HEK293 (cell line): ENCODE results near the gene TAF15.
A peak's percentile ranks its signal among the peaks of the same experiment; 100 is the strongest.

ENCODE experiments used
- ATF2 ChIP-seq: fragments of 450-650 bp; formaldehyde crosslinking; IDR thresholded peaks from 2 replicates; pipeline ENCODE4 v1.5.1; 2016; ENCODE audit warnings: missing biosample characterization, missing genetic modification characterization, low read depth
- RBAK ChIP-seq: fragments of 450-650 bp; formaldehyde crosslinking; IDR thresholded peaks from 2 replicates; pipeline ENCODE4 v1.5.1; 2016; ENCODE audit warnings: missing biosample characterization, missing genetic modification characterization
- SCRT1 ChIP-seq: fragments of 450-650 bp; formaldehyde crosslinking; IDR thresholded peaks from 2 replicates; pipeline ENCODE4 v1.5.1; 2016; ENCODE audit warnings: missing biosample characterization, missing genetic modification characterization, borderline replicate concordance
- SP3 ChIP-seq: fragments of 450-650 bp; formaldehyde crosslinking; IDR thresholded peaks from 2 replicates; pipeline ENCODE4 v1.5.1; 2016; ENCODE audit warnings: missing biosample characterization, missing genetic modification characterization
- YY2 ChIP-seq: fragments of 450-650 bp; formaldehyde crosslinking; IDR thresholded peaks from 2 replicates; pipeline ENCODE4 v1.5.1; 2016; ENCODE audit warnings: missing biosample characterization, missing genetic modification characterization
- ZBTB11 ChIP-seq: fragments of 450-650 bp; formaldehyde crosslinking; conservative IDR thresholded peaks from 2 replicates; pipeline ENCODE4 v1.5.1; 2016; ENCODE audit warnings: low read depth, missing biosample characterization, missing genetic modification characterization
- ZFP41 ChIP-seq: fragments of 450-650 bp; formaldehyde crosslinking; IDR thresholded peaks from 2 replicates; pipeline ENCODE4 v1.5.1; 2016; ENCODE audit warnings: missing biosample characterization, missing genetic modification characterization, borderline replicate concordance
- ZNF184 ChIP-seq: fragments of 450-650 bp; IDR thresholded peaks from 2 replicates; pipeline ENCODE4 v1.5.1; 2018; ENCODE audit warnings: missing biosample characterization, mild to moderate bottlenecking, missing genetic modification characterization
- ZNF221 ChIP-seq: fragments of 450-650 bp; formaldehyde crosslinking; IDR thresholded peaks from 2 replicates; pipeline ENCODE4 v1.5.1; 2017; ENCODE audit warnings: missing biosample characterization, missing genetic modification characterization, borderline replicate concordance
- ZNF292 ChIP-seq: fragments of 450-650 bp; formaldehyde crosslinking; IDR thresholded peaks from 2 replicates; pipeline ENCODE4 v1.5.1; 2016; ENCODE audit warnings: low read depth, missing biosample characterization, missing genetic modification characterization, borderline replicate concordance
- ZNF391 ChIP-seq: fragments of 450-650 bp; formaldehyde crosslinking; IDR thresholded peaks from 2 replicates; pipeline ENCODE4 v1.5.1; 2016; ENCODE audit warnings: low read depth, missing biosample characterization, missing genetic modification characterization, borderline replicate concordance
- ZNF426 ChIP-seq: fragments of 450-650 bp; formaldehyde crosslinking; IDR thresholded peaks from 2 replicates; pipeline ENCODE4 v1.5.1; 2017; ENCODE audit warnings: missing biosample characterization, missing genetic modification characterization, mild to moderate bottlenecking, inconsistent platforms, moderate library complexity
- ZNF514 ChIP-seq: fragments of 450-650 bp; formaldehyde crosslinking; IDR thresholded peaks from 2 replicates; pipeline ENCODE4 v1.5.1; 2016; ENCODE audit warnings: missing biosample characterization, missing genetic modification characterization
- ZNF548 ChIP-seq: fragments of 450-650 bp; formaldehyde crosslinking; IDR thresholded peaks from 2 replicates; pipeline ENCODE4 v1.5.1; 2016; ENCODE audit warnings: missing biosample characterization, missing genetic modification characterization
- ZNF555 ChIP-seq: fragments of 450-650 bp; formaldehyde crosslinking; conservative IDR thresholded peaks from 2 replicates; pipeline ENCODE4 v1.5.1; 2017; ENCODE audit warnings: missing biosample characterization, mild to moderate bottlenecking, missing genetic modification characterization, inconsistent platforms
- ZNF768 ChIP-seq: fragments of 450-650 bp; formaldehyde crosslinking; IDR thresholded peaks from 2 replicates; pipeline ENCODE4 v1.5.1; 2018; ENCODE audit warnings: missing biosample characterization, mild to moderate bottlenecking, missing genetic modification characterization
- ZNF792 ChIP-seq: fragments of 450-650 bp; formaldehyde crosslinking; IDR thresholded peaks from 2 replicates; pipeline ENCODE4 v1.5.1; 2016; ENCODE audit warnings: missing biosample characterization, missing genetic modification characterization
- ZNF843 ChIP-seq: fragments of 450-650 bp; formaldehyde crosslinking; IDR thresholded peaks from 2 replicates; pipeline ENCODE4 v1.5.1; 2016; ENCODE audit warnings: missing biosample characterization, missing genetic modification characterization
- ZXDB ChIP-seq: fragments of 450-650 bp; formaldehyde crosslinking; IDR thresholded peaks from 2 replicates; pipeline ENCODE4 v1.5.1; 2016; ENCODE audit warnings: missing biosample characterization, missing genetic modification characterization
- TF ChIP-seq, protein P1 (sequence below): fragments of 450-650 bp; formaldehyde crosslinking; IDR thresholded peaks from 2 replicates; pipeline ENCODE4 v1.5.1; 2016; ENCODE audit warnings: missing biosample characterization, missing genetic modification characterization
- TF ChIP-seq, protein P2 (sequence below): fragments of 450-650 bp; formaldehyde crosslinking; IDR thresholded peaks from 2 replicates; pipeline ENCODE4 v1.5.1; 2016; ENCODE audit warnings: missing biosample characterization, missing genetic modification characterization
- TF ChIP-seq, protein P3 (sequence below): fragments of 450-650 bp; formaldehyde crosslinking; IDR thresholded peaks from 2 replicates; pipeline ENCODE4 v1.5.1; 2017; ENCODE audit warnings: missing biosample characterization, mild to moderate bottlenecking, missing genetic modification characterization, moderate library complexity
- TF ChIP-seq, protein P4 (sequence below): fragments of 450-650 bp; formaldehyde crosslinking; IDR thresholded peaks from 2 replicates; pipeline ENCODE4 v1.5.1; 2016; ENCODE audit warnings: missing biosample characterization, missing genetic modification characterization
- TF ChIP-seq, protein P5 (sequence below): fragments of 450-650 bp; formaldehyde crosslinking; IDR thresholded peaks from 2 replicates; pipeline ENCODE4 v1.5.1; 2016; ENCODE audit warnings: missing biosample characterization, missing genetic modification characterization

TAF15 gene

DNA sequence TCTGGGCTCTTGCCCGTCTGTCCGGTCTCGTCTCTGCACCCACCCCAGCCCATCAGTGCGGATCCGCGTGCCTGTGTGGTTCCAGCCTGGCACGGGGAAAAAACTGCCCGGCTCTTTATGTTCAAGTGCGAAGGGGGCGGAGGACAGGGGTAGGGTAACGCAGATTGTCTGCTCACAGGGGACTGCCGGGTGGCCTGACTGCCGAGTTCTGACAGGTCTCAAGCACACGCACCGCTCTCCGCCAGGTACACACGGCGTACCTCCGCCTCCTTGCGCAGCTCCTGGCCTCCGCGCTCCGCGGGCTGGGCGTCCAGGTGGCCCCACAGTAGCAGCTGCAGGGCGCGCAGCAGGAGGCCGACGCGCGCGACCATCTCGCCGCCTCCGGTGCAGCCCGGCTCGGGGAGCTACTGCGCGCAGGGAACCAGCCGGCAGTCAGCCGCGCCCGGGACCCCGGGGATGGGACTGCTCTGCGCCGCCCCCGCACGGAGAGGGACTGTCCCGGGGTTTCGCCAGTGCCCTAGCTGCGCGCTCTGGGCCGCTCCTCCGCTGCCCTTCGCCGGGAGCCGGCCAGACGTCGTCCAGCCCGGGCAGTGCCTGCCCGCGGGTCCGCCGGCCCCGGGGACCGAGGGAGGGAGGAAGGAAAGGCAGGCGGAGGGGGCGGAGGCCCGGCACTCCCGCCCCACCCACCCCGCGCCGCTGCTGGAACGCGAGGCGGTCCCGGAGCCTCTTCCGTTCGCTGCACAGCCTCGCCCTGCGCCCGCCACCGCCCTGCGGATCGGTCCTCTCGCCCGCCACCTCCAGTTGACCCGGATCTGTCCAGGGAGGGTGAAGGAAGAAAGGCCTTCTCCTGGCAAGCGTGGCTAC, 14.0 kb upstream of the TAF15 start, which contains the start of gene MMP28 (continued):
- TF ChIP-seq, protein P1, sequence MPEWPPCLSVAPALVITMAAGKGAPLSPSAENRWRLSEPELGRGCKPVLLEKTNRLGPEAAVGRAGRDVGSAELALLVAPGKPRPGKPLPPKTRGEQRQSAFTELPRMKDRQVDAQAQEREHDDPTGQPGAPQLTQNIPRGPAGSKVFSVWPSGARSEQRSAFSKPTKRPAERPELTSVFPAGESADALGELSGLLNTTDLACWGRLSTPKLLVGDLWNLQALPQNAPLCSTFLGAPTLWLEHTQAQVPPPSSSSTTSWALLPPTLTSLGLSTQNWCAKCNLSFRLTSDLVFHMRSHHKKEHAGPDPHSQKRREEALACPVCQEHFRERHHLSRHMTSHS (tag by site-specific recombination) = no peak
- TF ChIP-seq ZXDB (no peak), YY2 (no peak), ZNF426 (tag by site-specific recombination) (no peak), ZNF514 (no peak), RBAK (tag by site-specific recombination) (no peak), ZNF184 (tag by site-specific recombination) (no peak), ZBTB11 (tag by site-specific recombination) (no peak; the same call in 1 of the 2 replicates), ZNF391 (0 out of 2 replicates have a peak, but pooled peaks have one; percentile 18), SP3 (tag by site-specific recombination) (0 out of 2 replicates have a peak, but pooled peaks have one; percentile 23), ZNF768 (tag by site-specific recombination) (no peak), ZNF221 (tag by site-specific recombination) (no peak), ATF2 (tag by site-specific recombination) (no peak), ZNF548 (tag by site-specific recombination) (no peak), ZFP41 (tag by site-specific recombination) (no peak), ZNF292 (tag by site-specific recombination) (no peak), SCRT1 (tag by site-specific recombination) (no peak), ZNF555 (tag by site-specific recombination) (no peak), ZNF792 (tag by site-specific recombination) (no peak), ZNF843 (tag by site-specific recombination) (no peak)
- TF ChIP-seq, protein P2, sequence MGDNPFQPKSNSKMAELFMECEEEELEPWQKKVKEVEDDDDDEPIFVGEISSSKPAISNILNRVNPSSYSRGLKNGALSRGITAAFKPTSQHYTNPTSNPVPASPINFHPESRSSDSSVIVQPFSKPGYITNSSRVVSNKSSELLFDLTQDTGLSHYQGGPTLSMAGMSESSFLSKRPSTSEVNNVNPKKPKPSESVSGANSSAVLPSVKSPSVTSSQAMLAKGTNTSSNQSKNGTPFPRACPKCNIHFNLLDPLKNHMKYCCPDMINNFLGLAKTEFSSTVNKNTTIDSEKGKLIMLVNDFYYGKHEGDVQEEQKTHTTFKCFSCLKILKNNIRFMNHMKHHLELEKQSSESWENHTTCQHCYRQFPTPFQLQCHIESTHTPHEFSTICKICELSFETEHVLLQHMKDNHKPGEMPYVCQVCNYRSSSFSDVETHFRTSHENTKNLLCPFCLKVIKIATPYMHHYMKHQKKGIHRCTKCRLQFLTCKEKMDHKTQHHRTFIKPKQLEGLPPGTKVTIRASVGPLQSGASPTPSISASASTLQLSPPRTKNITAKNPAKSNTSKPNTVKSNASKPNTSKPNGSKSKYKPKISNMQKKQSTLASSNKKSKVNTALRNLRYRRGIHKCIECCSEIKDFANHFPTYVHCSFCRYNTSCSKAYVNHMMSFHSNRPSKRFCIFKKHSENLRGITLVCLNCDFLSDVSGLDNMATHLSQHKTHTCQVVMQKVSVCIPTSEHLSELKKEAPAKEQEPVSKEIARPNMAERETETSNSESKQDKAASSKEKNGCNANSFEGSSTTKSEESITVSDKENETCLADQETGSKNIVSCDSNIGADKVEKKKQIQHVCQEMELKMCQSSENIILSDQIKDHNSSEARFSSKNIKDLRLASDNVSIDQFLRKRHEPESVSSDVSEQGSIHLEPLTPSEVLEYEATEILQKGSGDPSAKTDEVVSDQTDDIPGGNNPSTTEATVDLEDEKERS (tag by site-specific recombination) = no peak
- TF ChIP-seq, protein P3, sequence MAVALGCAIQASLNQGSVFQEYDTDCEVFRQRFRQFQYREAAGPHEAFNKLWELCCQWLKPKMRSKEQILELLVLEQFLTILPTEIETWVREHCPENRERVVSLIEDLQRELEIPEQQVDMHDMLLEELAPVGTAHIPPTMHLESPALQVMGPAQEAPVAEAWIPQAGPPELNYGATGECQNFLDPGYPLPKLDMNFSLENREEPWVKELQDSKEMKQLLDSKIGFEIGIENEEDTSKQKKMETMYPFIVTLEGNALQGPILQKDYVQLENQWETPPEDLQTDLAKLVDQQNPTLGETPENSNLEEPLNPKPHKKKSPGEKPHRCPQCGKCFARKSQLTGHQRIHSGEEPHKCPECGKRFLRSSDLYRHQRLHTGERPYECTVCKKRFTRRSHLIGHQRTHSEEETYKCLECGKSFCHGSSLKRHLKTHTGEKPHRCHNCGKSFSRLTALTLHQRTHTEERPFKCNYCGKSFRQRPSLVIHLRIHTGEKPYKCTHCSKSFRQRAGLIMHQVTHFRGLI (tag by site-specific recombination) = 0 out of 2 replicates have a peak, but pooled peaks have one; percentile 26
- TF ChIP-seq, protein P4, sequence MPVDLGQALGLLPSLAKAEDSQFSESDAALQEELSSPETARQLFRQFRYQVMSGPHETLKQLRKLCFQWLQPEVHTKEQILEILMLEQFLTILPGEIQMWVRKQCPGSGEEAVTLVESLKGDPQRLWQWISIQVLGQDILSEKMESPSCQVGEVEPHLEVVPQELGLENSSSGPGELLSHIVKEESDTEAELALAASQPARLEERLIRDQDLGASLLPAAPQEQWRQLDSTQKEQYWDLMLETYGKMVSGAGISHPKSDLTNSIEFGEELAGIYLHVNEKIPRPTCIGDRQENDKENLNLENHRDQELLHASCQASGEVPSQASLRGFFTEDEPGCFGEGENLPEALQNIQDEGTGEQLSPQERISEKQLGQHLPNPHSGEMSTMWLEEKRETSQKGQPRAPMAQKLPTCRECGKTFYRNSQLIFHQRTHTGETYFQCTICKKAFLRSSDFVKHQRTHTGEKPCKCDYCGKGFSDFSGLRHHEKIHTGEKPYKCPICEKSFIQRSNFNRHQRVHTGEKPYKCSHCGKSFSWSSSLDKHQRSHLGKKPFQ (tag by site-specific recombination) = no peak
- TF ChIP-seq, protein P5, sequence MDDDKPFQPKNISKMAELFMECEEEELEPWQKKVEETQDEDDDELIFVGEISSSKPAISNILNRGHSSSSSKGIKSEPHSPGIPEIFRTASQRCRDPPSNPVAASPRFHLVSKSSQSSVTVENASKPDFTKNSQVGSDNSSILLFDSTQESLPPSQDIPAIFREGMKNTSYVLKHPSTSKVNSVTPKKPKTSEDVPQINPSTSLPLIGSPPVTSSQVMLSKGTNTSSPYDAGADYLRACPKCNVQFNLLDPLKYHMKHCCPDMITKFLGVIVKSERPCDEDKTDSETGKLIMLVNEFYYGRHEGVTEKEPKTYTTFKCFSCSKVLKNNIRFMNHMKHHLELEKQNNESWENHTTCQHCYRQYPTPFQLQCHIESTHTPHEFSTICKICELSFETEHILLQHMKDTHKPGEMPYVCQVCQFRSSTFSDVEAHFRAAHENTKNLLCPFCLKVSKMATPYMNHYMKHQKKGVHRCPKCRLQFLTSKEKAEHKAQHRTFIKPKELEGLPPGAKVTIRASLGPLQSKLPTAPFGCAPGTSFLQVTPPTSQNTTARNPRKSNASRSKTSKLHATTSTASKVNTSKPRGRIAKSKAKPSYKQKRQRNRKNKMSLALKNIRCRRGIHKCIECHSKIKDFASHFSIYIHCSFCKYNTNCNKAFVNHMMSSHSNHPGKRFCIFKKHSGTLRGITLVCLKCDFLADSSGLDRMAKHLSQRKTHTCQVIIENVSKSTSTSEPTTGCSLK (tag by site-specific recombination) = no peak
